Measurements from ENCODE around the gene MYO15B.
A peak's percentile ranks its signal among the peaks of the same experiment; 100 is the strongest.
"Not testable (repeated sequence)": the region's sequence is repeated elsewhere in the genome, so short reads cannot be mapped to it uniquely, and the experiment has no call there.

The MYO15B gene

DNA sequence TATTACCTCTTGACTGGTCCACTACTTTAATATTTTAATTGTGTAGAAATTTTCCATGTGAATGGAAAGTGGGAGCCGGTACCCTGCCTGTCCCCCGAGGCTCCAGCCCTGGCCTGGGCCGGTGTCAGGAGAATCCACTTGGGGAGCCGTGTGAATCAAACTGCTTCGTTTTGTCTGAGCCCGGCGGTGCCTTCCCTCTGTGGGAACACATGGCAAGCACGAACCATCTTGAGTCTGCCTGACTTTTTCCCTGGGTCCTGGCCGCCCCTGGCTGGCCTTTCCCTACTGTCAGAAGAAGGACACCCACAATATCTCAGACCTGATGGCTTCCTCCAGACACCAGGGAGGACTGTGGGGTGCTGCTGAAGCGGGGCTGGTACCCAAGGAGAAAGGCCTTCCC, 12.4 kb upstream of the MYO15B start:
- H3K4me1 ChIP-seq (ENCODE audit: insufficient read depth, low read length, poor library complexity, severe bottlenecking) = peaks cover 14% of the 10 kb centered on the region
- no peak for TF ChIP-seq EZH2phosphoT487 (IDR thresholded peaks at IDR 0.05; ENCODE audit: borderline replicate concordance)
- TF ChIP-seq, protein P1, sequence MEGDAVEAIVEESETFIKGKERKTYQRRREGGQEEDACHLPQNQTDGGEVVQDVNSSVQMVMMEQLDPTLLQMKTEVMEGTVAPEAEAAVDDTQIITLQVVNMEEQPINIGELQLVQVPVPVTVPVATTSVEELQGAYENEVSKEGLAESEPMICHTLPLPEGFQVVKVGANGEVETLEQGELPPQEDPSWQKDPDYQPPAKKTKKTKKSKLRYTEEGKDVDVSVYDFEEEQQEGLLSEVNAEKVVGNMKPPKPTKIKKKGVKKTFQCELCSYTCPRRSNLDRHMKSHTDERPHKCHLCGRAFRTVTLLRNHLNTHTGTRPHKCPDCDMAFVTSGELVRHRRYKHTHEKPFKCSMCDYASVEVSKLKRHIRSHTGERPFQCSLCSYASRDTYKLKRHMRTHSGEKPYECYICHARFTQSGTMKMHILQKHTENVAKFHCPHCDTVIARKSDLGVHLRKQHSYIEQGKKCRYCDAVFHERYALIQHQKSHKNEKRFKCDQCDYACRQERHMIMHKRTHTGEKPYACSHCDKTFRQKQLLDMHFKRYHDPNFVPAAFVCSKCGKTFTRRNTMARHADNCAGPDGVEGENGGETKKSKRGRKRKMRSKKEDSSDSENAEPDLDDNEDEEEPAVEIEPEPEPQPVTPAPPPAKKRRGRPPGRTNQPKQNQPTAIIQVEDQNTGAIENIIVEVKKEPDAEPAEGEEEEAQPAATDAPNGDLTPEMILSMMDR (conservative IDR thresholded peaks at IDR 0.05; ENCODE audit: low read length) = no peak

DNA sequence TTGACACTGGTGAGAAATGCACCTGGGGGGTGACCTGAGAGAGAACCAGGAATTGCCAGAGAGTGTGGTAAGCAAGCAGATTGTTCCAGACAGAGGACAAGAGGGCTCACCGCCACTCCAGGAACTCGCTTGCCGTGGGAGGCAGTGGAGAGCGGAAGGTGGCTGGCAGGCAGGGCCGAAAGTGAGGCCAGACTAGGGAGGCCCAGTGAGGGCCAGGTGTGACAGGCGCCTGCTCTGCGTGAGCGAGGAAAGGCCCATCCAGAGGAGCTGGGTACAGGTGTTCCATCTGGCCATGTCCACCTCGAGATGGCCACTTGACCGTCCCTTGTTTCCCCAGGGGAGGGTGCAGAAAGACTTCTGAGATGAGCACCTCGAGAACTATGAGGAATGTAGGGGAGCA, 11.9 kb upstream of the MYO15B start:
- no peaks in the 10 kb centered on the region for H3K9me3 ChIP-seq (ENCODE audit: insufficient read depth, low read depth, low read length)
- no peak overlapping the region for H3K4me2 ChIP-seq (ENCODE audit: low read depth, low read length, poor library complexity, severe bottlenecking)
- no peaks in the 10 kb centered on the region for H3F3A ChIP-seq (ENCODE audit: low read depth)
- no peaks in the 10 kb centered on the region for H3K36me3 ChIP-seq (ENCODE audit: insufficient read depth, low read length)
- peaks cover 9% of the 10 kb centered on the region for H3K4me1 ChIP-seq (ENCODE audit: insufficient read depth, low read length, poor library complexity, severe bottlenecking)
- no peaks in the 10 kb centered on the region for H3K27me3 ChIP-seq (ENCODE audit: insufficient read depth, low read length, poor library complexity, severe bottlenecking)
- no peak overlapping the region for H3K9ac ChIP-seq (ENCODE audit: low read depth, low read length, poor library complexity, severe bottlenecking)
- no peak overlapping the region for H3K4me3 ChIP-seq (ENCODE audit: low read length, poor library complexity, severe bottlenecking)
- no peaks in the 10 kb centered on the region for H3K79me2 ChIP-seq (ENCODE audit: insufficient read depth, low read length)
- H2AFZ ChIP-seq (ENCODE audit: low read length) = no peak overlapping the region
- TF ChIP-seq, protein P1 (conservative IDR thresholded peaks at IDR 0.05; ENCODE audit: low read length) = no peak
- no peak for TF ChIP-seq EZH2phosphoT487 (IDR thresholded peaks at IDR 0.05; ENCODE audit: borderline replicate concordance)
- no peaks in the 10 kb centered on the region for H3K9me2 ChIP-seq (replicated peaks; ENCODE audit: low read depth, low read length)
- no peaks in the 10 kb centered on the region for H4K20me1 ChIP-seq (ENCODE audit: insufficient read depth, low read length, poor library complexity, severe bottlenecking)

More for the DNA sequence above, 12.4 kb upstream of the MYO15B start:
- Histone ChIP-seq H3K27me3 (ENCODE audit: insufficient read depth, low read length, poor library complexity, severe bottlenecking) (no peaks in the 10 kb centered on the region), H3K4me3 (ENCODE audit: low read length, poor library complexity, severe bottlenecking) (no peak overlapping the region), H3K9ac (ENCODE audit: low read depth, low read length, poor library complexity, severe bottlenecking) (no peak overlapping the region), H3K4me2 (ENCODE audit: low read depth, low read length, poor library complexity, severe bottlenecking) (no peak overlapping the region), H3K79me2 (ENCODE audit: insufficient read depth, low read length) (no peaks in the 10 kb centered on the region), H3K9me3 (ENCODE audit: insufficient read depth, low read depth, low read length) (no peaks in the 10 kb centered on the region), H4K20me1 (ENCODE audit: insufficient read depth, low read length, poor library complexity, severe bottlenecking) (no peaks in the 10 kb centered on the region), H3K9me2 (replicated peaks; ENCODE audit: low read depth, low read length) (no peaks in the 10 kb centered on the region), H3K36me3 (ENCODE audit: insufficient read depth, low read length) (no peaks in the 10 kb centered on the region), H2AFZ (ENCODE audit: low read length) (no peak overlapping the region), H3F3A (ENCODE audit: low read depth) (no peaks in the 10 kb centered on the region)

DNA sequence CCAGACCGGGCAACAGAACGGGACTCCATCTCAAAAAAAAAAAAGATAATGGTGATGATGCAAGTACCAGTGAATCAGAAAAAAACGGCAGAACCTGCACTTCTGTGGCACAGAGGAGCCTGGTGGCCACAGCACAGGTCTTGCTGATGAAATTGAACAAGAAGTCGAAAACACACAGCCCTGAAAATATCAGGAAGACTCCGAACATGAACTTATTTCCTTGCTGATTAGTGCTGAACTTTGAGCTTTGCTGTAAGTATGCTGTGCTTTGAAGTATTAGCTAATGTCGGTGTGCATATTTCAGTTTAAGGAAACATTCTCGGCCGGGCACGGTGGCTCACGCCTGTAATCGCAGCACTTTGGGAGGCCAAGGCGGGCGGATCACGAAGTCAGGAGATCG, 10.9 kb upstream of the MYO15B start:
- H3F3A ChIP-seq (ENCODE audit: low read depth) = no peaks in the 10 kb centered on the region
- H2AFZ ChIP-seq (ENCODE audit: low read length) = no peak overlapping the region
- no peaks in the 10 kb centered on the region for H3K9me2 ChIP-seq (replicated peaks; ENCODE audit: low read depth, low read length)
- no peak overlapping the region for H3K9ac ChIP-seq (ENCODE audit: low read depth, low read length, poor library complexity, severe bottlenecking)
- no peaks in the 10 kb centered on the region for H3K79me2 ChIP-seq (ENCODE audit: insufficient read depth, low read length)
- H3K4me3 ChIP-seq (ENCODE audit: low read length, poor library complexity, severe bottlenecking) = no peak overlapping the region
- no peaks in the 10 kb centered on the region for H3K36me3 ChIP-seq (ENCODE audit: insufficient read depth, low read length)
- H3K27me3 ChIP-seq (ENCODE audit: insufficient read depth, low read length, poor library complexity, severe bottlenecking) = no peaks in the 10 kb centered on the region
- TF ChIP-seq, protein P1 (conservative IDR thresholded peaks at IDR 0.05; ENCODE audit: low read length) = no peak
- TF ChIP-seq EZH2phosphoT487 (IDR thresholded peaks at IDR 0.05; ENCODE audit: borderline replicate concordance) = no peak
- H3K4me2 ChIP-seq (ENCODE audit: low read depth, low read length, poor library complexity, severe bottlenecking) = no peak overlapping the region
- H3K9me3 ChIP-seq (ENCODE audit: insufficient read depth, low read depth, low read length) = no peaks in the 10 kb centered on the region
- no peaks in the 10 kb centered on the region for H3K4me1 ChIP-seq (ENCODE audit: insufficient read depth, low read length, poor library complexity, severe bottlenecking)
- H4K20me1 ChIP-seq (ENCODE audit: insufficient read depth, low read length, poor library complexity, severe bottlenecking) = no peaks in the 10 kb centered on the region

DNA sequence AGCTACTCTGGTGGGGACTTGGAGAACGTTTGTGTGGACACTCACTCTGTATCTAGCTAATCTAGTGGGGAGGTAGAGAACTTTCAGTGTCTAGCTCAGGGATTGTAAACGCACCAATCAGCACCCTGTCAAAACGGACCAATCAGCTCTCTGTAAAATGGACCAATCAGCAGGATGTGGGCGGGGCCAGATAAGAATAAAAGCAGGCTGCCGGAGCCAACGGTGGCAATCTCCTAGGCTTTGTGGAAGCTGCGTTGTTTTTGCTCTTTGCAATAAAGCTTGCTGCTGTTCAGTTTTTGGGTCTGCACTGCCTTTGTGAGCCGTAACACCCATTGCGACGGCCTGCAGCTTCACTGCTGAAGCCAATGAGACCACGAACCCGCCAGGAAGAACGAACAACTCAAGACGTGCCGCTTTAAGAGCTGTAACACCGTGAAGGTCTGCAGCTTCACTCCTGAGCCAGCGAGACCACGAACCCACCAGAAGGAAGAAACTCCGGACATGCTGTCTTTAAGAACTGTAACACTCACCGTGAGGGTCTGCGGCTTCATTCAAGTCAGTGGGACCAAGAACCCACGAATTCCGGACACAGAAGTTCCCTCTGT, 6.4 kb upstream of the MYO15B start:
- H3K9ac ChIP-seq (ENCODE audit: low read depth, low read length, poor library complexity, severe bottlenecking); H4K20me1 ChIP-seq (ENCODE audit: insufficient read depth, low read length, poor library complexity, severe bottlenecking); H3K4me2 ChIP-seq (ENCODE audit: low read depth, low read length, poor library complexity, severe bottlenecking); H3F3A ChIP-seq (ENCODE audit: low read depth); H2AFZ ChIP-seq (ENCODE audit: low read length); H3K9me2 ChIP-seq (replicated peaks; ENCODE audit: low read depth, low read length); H3K79me2 ChIP-seq (ENCODE audit: insufficient read depth, low read length); H3K27me3 ChIP-seq (ENCODE audit: insufficient read depth, low read length, poor library complexity, severe bottlenecking); H3K36me3 ChIP-seq (ENCODE audit: insufficient read depth, low read length); H3K9me3 ChIP-seq (ENCODE audit: insufficient read depth, low read depth, low read length); H3K4me1 ChIP-seq (ENCODE audit: insufficient read depth, low read length, poor library complexity, severe bottlenecking): not testable (repeated sequence)
- H3K4me3 ChIP-seq (ENCODE audit: low read length, poor library complexity, severe bottlenecking) = peak overlapping the region; percentile 29

DNA sequence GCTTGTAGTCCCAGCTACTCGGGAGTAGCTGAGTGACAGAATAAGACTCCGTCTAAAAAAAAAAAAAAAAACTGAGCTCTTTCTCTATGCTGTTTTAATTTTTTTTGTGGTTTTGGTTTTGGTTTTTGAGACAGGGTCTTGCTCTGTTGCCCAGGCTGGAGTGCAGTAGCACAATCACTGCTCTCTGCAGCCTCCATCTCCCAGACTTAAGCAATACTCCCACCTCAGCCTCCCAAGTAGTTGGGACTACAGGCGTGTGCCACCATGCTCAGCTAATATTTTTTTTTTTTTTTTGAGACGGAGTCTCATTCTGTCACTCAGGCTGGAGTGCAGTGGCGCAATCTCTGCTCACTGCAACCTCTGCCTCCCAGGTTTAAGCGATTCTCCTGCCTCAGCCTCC, 4.4 kb upstream of the MYO15B start:
- not testable (repeated sequence) for H2AFZ ChIP-seq (ENCODE audit: low read length); H3K4me1 ChIP-seq (ENCODE audit: insufficient read depth, low read length, poor library complexity, severe bottlenecking); H3K4me2 ChIP-seq (ENCODE audit: low read depth, low read length, poor library complexity, severe bottlenecking); H3K4me3 ChIP-seq (ENCODE audit: low read length, poor library complexity, severe bottlenecking); H3K9me2 ChIP-seq (replicated peaks; ENCODE audit: low read depth, low read length); H3K9ac ChIP-seq (ENCODE audit: low read depth, low read length, poor library complexity, severe bottlenecking); H3K36me3 ChIP-seq (ENCODE audit: insufficient read depth, low read length); H3F3A ChIP-seq (ENCODE audit: low read depth); H4K20me1 ChIP-seq (ENCODE audit: insufficient read depth, low read length, poor library complexity, severe bottlenecking); H3K9me3 ChIP-seq (ENCODE audit: insufficient read depth, low read depth, low read length); H3K79me2 ChIP-seq (ENCODE audit: insufficient read depth, low read length); H3K27me3 ChIP-seq (ENCODE audit: insufficient read depth, low read length, poor library complexity, severe bottlenecking)
